ENCODE data around the gene CYP4A22.
"Not testable (repeated sequence)": the region's sequence is repeated elsewhere in the genome, so short reads cannot be mapped to it uniquely, and the experiment has no call there.

CYP4A22 gene

DNA sequence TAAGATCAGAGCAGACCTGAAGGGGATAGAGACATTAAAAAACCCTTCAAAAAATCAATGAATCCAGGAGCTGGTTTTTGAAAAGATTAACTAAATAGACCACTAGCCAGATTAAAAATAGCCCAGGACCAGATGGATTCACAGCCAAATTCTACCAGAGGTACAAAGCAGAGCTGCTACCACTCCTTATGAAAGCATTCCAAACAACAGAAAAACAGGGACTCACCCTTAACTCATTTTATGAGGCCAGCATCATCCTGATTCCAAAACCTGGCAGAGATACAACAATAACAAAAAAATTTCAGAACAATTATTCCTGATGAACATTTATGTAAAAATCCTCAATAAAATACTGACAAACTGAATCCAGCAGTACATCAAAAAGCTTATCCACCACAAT, 19.2 kb downstream of the CYP4A22 start:
- DNase-seq (ENCODE audit: low spot score): not testable (repeated sequence)

- DNase-seq (ENCODE audit: low spot score): not testable (repeated sequence)
Observed at GRCh38 chr1:47157957-47158356, 20.7 kb downstream of the CYP4A22 start.

- no peak for DNase-seq (ENCODE audit: low spot score)
Observed at GRCh38 chr1:47160716-47161115, 23.5 kb downstream of the CYP4A22 start.

- DNase-seq (ENCODE audit: low spot score): no peak
Observed at GRCh38 chr1:47161298-47162040, 24.2 kb downstream of the CYP4A22 start.

DNA sequence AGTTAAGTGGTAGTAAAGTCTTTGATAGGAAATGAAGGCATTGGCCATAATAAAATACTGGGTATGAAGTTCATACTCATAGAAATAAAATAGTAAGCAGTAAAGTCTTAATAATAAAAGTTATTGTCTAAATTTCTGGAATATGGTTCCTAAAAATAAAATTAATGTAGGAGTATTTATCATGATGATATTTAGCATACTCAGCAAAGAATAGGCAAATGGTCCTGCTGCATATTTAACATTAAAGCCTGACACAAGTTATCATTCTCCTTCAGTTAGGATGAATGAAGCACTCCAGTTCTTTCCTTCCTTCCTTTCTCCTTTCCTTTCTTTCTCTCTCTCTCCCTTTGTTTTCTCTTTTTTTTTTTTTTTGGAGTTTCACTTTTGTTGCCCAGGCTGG, 27.3 kb downstream of the CYP4A22 start:
- DNase-seq (ENCODE audit: low spot score): no peak

- no peak for DNase-seq (ENCODE audit: low spot score)
Observed at GRCh38 chr1:47172782-47173181, 35.5 kb downstream of the CYP4A22 start.

DNA sequence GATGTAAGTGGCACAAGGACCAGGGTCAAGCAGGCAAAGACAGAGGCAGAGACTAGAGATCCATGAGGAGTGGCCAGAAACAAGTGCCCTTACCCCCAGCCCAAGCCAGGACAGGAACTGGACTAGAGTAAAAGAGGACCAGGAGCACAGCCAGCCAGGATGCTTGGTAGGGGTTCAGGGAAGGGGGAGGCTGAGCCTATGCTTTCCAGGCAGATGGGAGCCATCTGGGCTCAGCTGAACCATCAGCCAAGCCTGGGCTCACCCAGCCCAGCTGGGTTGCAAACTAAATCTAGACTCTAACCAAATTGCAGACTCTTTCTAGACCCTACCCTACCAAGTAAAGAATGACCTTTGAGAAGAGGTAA, 37.4 kb downstream of the CYP4A22 start:
- no peak for DNase-seq (ENCODE audit: low spot score)

DNA sequence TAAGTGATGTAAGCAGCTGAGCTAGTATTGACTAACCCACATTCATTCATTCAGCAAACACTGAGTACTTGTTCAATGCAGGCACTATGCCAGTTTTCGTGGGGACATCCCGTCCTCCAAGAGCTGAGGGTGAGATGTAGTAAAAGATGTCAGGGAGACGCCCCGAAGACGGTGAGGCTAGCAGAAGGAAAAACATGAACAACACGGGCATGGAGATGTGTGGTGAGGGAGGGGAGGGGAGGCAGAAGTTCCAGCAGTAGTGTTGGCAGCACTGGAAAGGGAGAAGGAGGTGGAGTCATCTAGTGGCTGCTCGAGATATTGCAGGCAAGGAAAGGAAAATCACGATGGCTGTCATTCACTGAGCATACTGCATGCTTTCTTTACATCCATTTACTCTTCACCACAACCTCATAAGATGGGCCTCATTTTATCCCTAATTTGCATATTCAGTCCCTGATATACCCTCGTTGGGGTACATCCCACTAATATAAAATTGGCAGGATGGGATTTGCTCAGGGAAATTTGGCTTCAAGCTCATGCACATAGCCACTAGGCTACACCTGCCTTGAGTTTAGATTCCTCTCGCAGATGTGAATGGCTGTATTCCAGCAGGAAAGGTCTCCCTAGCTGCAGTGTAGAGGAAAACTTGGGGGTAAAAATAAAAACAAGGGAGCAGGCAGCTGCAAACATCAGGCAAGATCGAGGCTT, 38.1 kb downstream of the CYP4A22 start:
- peak; percentile 34 for DNase-seq (ENCODE audit: low spot score)

GRCh38 chr1:47178020-47178419, 40.8 kb downstream of the CYP4A22 start:
- DNase-seq (ENCODE audit: low spot score): no peak

GRCh38 chr1:47178654-47179016, 41.4 kb downstream of the CYP4A22 start:
- no peak for DNase-seq (ENCODE audit: low spot score)

GRCh38 chr1:47179017-47179987, 42.1 kb downstream of the CYP4A22 start:
- DNase-seq (ENCODE audit: low spot score): peak; percentile 53

DNA sequence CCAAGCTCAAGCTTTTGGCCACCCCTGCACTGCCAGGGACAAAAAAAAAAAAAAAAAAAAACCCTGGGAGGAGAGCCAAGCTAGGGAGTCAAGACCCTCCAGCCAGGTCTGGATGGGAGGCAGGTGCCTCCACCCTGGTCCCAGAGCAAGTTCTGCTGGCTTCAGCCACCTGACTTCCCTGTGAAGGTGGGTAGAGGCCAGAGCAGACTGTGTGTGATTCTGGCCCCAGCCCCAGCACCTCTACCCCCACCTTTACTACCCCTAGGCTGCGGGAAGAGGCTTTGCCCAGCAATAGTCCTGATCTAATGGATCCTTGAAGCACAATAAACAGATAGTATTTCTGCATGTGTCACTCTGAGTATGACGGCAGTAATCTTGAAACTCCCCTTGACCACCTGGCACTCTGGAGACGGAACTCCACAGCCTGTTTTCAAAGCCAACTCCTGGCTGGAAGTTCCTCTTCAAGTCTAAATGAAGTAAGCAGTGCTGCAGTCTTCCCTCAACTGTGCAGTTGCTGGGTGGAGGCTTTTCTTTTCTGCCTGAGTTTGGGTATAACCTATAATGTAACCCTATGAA, 42.8 kb downstream of the CYP4A22 start:
- no peak for DNase-seq (ENCODE audit: low spot score)

DNA sequence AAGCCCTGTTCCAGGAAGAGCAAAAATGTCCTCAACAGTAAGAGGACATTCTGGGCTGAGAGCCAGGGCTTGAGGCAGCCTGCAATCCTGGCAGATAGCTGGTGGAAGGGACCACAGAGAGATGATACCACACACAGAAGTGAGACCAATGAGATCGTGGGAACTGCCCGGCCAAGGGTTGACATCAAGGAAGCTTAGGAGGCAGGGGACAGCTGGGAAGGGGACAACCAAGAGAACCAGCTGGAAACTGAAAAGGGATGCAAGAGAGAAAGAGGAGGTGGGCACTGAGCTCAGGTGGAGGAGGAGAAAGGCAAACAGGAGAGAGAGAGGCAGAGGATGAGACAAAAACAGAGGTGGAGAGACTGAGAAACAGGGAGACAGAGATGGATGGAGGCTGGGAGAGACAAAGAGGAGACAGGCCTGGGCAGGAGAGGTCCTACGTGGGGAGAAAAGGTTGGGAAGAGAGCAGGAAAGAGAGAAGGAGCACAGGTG, 43.4 kb downstream of the CYP4A22 start:
- no peak for DNase-seq (ENCODE audit: low spot score)

DNA sequence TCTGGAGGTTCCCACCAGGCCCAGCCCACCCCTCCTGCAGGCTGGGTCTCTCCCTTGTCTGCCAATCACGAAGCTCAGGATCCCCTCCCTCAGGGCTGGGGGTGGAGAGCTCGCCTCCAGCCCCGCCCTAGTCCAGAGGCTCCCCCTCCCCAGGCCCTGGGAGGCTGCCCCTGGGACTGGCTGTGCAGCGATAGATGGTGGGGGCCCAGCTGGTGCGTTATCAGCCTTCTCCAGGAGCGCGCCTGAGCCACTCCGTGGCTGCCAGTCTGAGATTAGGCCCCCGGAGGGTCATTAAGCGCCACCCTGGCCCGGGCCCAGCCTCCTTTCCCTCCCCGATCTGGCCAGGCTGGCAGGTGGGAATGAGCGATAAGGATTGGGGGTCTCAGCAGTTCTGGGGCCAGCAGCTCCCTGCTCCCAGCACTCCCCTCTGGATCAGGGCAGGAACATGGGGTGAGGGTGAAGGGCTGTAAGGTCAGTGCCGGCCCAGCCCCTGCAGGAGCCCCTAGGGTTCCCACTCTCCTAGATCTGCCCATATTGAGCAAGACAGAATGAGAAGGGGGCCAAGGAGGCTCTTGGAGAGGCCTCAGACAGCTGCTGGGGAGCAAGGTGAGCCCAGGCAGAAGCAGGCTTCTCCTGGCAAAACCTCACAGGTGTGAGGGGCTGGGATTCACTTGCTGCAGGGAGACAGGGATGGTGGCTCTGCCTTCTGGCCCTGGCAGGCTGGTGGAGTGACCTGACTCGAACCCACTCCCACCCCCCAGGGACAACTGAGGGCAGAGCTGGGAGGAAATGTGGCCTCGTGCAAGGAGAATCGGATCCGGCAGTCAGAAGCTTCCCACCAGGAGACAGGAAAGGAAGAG, 44.1 kb downstream of the CYP4A22 start:
- no peak for DNase-seq (ENCODE audit: low spot score)

DNA sequence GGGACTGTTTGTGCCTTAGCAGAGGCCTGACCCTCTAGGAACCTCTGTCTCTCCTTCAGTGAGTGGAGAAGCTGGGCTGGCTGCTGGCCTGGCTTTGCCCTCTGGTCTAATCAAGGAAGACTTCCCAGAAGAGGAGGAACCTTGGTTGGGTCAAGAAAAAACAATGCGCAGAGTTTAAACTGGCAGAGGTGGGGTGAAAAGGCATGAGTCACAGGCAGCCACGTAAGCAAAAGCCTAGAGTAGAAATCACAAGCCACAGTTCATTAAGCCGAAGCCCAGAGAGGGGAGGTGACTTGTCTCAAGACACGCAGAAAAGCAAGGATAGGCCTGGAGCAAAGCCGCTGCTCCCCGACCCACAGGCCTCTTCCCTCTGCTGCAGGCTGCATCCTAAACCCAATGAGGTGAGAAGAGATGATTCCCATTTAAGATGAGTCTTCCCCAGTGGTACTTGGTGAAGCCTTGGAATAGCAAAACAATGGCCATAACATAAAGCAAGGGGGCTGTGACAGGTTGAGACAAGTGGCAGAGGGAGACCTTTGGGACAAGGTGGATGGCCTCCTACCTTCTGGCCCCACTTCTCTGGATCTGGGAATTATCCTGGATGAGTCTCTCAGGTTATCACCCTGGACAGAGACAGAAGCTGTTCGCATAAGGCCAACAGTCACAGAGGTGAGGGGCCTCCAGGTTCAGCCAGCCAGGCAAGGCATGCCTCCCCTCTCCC, 44.9 kb downstream of the CYP4A22 start:
- DNase-seq (ENCODE audit: low spot score): no peak

GRCh38 chr1:47182676-47183235, 45.5 kb downstream of the CYP4A22 start:
- DNase-seq (ENCODE audit: low spot score): no peak

GRCh38 chr1:47183308-47184089, 46.3 kb downstream of the CYP4A22 start:
- DNase-seq (ENCODE audit: low spot score): no peak

DNA sequence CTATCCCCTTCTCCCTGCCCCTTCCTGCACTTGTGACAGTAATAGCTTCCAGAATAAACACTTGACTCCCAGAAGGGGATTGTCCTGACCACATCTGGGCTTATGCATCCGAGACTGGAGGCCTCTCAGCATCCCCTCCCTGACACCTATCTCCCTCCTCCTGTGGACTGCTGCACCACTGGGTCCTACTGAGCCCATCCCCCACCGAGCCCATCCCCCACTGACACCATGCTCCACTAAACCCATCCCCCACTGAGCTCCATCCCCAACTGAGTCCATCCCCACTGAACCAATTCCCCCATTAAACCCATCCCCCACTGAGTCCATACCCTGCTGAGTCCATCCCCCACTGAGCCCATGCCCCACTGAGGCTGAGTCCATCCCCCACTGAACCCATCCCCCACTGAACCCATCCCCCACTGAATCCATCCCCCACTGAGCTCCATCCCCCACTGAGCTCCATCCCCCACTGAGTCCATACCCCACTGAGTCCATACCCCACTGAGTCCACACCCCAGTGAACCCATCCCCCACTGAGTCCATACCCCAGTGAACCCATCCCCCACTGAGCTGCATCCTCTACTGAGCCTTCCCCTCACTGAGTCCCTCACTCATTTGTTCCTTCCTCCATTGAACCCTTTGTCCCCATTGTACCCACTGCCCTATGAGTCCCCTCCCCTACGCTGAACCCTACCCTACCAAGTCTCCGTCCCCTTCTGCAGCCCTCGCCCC, 47.0 kb downstream of the CYP4A22 start:
- no peak for DNase-seq (ENCODE audit: low spot score)

All from CD4-positive, alpha-beta T cell treated with Interleukin-6 at 100 ng/mL for 8 hours (primary cell).